ENCODE data around the gene MYMK. TPM values are rescaled to one million over a fixed set of nuclear protein-coding genes. Genes with fewer than 3 reads are reported as not detected.

MYMK gene
- total and polyA plus RNA-seq, 2 of the 8 experiments (the other 6 are each of a cell fraction or from before 2014, with no cell fraction given) = not detected

DNA sequence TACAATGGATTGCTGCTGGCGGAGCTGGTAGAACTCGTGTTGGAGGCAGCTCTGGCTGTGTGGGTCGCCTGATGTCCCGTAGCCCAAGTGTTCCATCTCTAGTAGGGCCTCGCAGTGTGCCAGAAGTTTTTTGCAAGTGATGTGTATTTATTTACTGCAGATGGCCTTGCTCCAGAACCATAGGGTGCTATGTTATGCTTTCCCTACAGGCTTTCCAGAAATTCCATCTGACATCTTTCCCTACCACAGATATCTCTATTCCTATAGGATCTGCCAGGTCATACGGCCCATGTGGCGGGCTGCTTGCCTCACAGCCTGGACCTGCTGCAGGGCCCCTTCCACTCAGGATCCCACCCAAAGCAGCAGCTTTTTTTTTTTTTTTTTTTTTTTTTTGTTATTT lies 26.7 kb upstream of the MYMK start:
- TF ChIP-seq EZH2 (IDR thresholded peaks at IDR 0.05; ENCODE audit: low read depth, low read length, severe bottlenecking) = no peak
- no peak for TF ChIP-seq POLR2A (IDR thresholded peaks at IDR 0.05; ENCODE audit: control extremely low read depth in 1 of 2, low read depth in 2 of 2, low read length in 2 of 2)
- no peak for TF ChIP-seq TAF1 (IDR thresholded peaks at IDR 0.05; ENCODE audit: low read depth, low read length)
- TF ChIP-seq CTBP2 (IDR thresholded peaks at IDR 0.05; ENCODE audit: borderline replicate concordance, insufficient read depth, insufficient read length, low read length) = no peak
- TF ChIP-seq RAD21 (IDR thresholded peaks at IDR 0.05 in 1 of 2, conservative IDR thresholded peaks at IDR 0.05 in 1 of 2; ENCODE audit: low read depth in 2 of 2, low read length in 2 of 2) = no peak
- no peak overlapping the region for H2BK120ac ChIP-seq (replicated peaks; ENCODE audit: low read depth, low read length)
- ChIA-PET POLR2A (ENCODE audit: partially characterized antibody) (no interaction called here), CTCF (ENCODE audit: partially characterized antibody) (interaction anchor here (1.1 to 2.2 kb wide), 5 partner anchors 9 to 104 kb away, joined by 3 to 8 read pairs (median 3); partner anchors contain the start of gene ADAMTSL2)
- no peak for DNase-seq (ENCODE audit: low read depth in 1 of 2, low spot score in 2 of 2)
- H3K4me1 ChIP-seq (replicated peaks in 1 of 4; ENCODE audit: control insufficient read depth in 3 of 4, insufficient read depth in 4 of 4, low read length in 3 of 4) = peaks cover 0 to 5% (median under 1%) of the 10 kb centered on the region in 4 experiments; a peak in 2 of 7 replicates
- H3K4ac ChIP-seq (replicated peaks; ENCODE audit: insufficient read length, low read depth, low read length) = no peak overlapping the region
- no peak overlapping the region for H3K4me3 ChIP-seq (ENCODE audit: extremely low read depth in 1 of 4, insufficient read depth in 2 of 4, low read depth in 3 of 4, low read length in 4 of 4)
- H3K56ac ChIP-seq (replicated peaks; ENCODE audit: insufficient read length, low read depth, low read length) = no peak overlapping the region
- no peak overlapping the region for H2BK5ac ChIP-seq (ENCODE audit: low read depth, low read length)
- no peak overlapping the region for H4K91ac ChIP-seq (replicated peaks; ENCODE audit: insufficient read length, low read length)
- no peak overlapping the region for H3K18ac ChIP-seq (ENCODE audit: extremely low read depth, low read length)
- H4K5ac ChIP-seq (ENCODE audit: insufficient read length, low read depth, low read length) = no peak overlapping the region
- no peak overlapping the region for H2BK15ac ChIP-seq (ENCODE audit: low read length)
- H2AK5ac ChIP-seq (ENCODE audit: low read depth, low read length) = no peak overlapping the region
- H3K79me2 ChIP-seq (ENCODE audit: control insufficient read depth in 1 of 2, insufficient read depth in 2 of 2, low read length in 2 of 2) = no peaks in the 10 kb centered on the region
- no peak overlapping the region for H4K8ac ChIP-seq (ENCODE audit: extremely low read depth, insufficient read depth, low read length)
- no peaks in the 10 kb centered on the region; the same call in 1 of the 2 replicates for H3K79me1 ChIP-seq (ENCODE audit: low read depth, low read length)
- no peak overlapping the region for H2AFZ ChIP-seq (ENCODE audit: low read length)
- no peak overlapping the region for H2BK12ac ChIP-seq (ENCODE audit: low read depth, low read length)
- no peak overlapping the region for H3K14ac ChIP-seq (ENCODE audit: insufficient read length)
- FAIRE-seq = no peak
- H3K23me2 ChIP-seq (ENCODE audit: low read depth, low read length) = no peaks in the 10 kb centered on the region
- no peak overlapping the region for H3K9ac ChIP-seq (replicated peaks in 1 of 4; ENCODE audit: extremely low read depth in 1 of 4, low read depth in 3 of 4, low read length in 3 of 4)
- WGBS, 2 experiments (ENCODE audit: extremely low coverage in 1 of 2, insufficient coverage in 1 of 2, insufficient read length in 1 of 2, insufficient replicate concordance in 2 of 2, low coverage in 1 of 2, low lambda C conversion rate in 2 of 2, missing lambda C conversion rate in 1 of 2) = 83% methylated on average over 7 of the region's 7 CpGs; no CpG with 5 or more reads in 1 of the 2 experiments
- H3K23ac ChIP-seq (ENCODE audit: insufficient read length) = no peak overlapping the region
- H3K9me3 ChIP-seq (ENCODE audit: insufficient read depth in 2 of 2, low read depth in 1 of 2, low read length in 1 of 2) = no peaks in the 10 kb centered on the region
- H2BK20ac ChIP-seq (ENCODE audit: low read length) = no peak overlapping the region
- no peak overlapping the region for H3K27ac ChIP-seq (ENCODE audit: low read depth, low read length)
- H3K4me2 ChIP-seq (ENCODE audit: insufficient read depth in 1 of 2, low read depth in 2 of 2, low read length in 2 of 2) = no peak overlapping the region
- H3K27me3 ChIP-seq (replicated peaks in 1 of 4; ENCODE audit: control insufficient read depth in 3 of 4, extremely low read depth in 1 of 4, insufficient read depth in 3 of 4, low read length in 3 of 4) = no peaks in the 10 kb centered on the region
- no peaks in the 10 kb centered on the region for H3K36me3 ChIP-seq (ENCODE audit: control insufficient read depth in 2 of 4, insufficient read depth in 4 of 4, low read length in 3 of 4)
- H4K20me1 ChIP-seq (replicated peaks in 1 of 2; ENCODE audit: control insufficient read depth in 1 of 2, insufficient read depth in 2 of 2, low read length in 2 of 2) = peaks cover 0 to 4% of the 10 kb centered on the region in 2 experiments
